Activated naive CD4-positive, alpha-beta T cell treated with anti-CD3 and anti-CD28 coated beads, Interleukin-2, amount 10 ng/mL, durations not matched to agents 5 hours and 36 hours (primary cell): ENCODE measurements around the gene EVI5. TPM values are rescaled to one million over a fixed set of nuclear protein-coding genes. Genes with fewer than 3 reads are reported as not detected.

Experiments used
- total RNA-seq, 2 experiments: library from RNA; stranded (reverse); gene quantifications; one replicate each; pipeline ENCODE4 v1.2.3, GENCODE V29; 2021

EVI5 gene
- total RNA-seq, result under 1 TPM; 0.43 to 0.65 TPM

GRCh38 chr1:92784639-92785500 is at the start of gene EVI5:
Gene EVI5 (minus strand): TSS chr1:92785108. CDS start chr1:92736546, 48,562 bp downstream.

GRCh38 chr1:92831762-92832536 is 47.0 kb upstream of the EVI5 start, which contains the start of gene RPL5:
Gene RPL5 (plus strand): TSS chr1:92832040. CDS start chr1:92832115, 75 bp downstream.

GRCh38 chr1:92486251-92487077 is 298.4 kb downstream of the EVI5 start, which contains the start of gene GFI1:
Gene GFI1 (minus strand): TSS chr1:92486925. CDS start chr1:92483487, 3,438 bp downstream.

Other genes starting within 250 kb of the EVI5 start
- gene RPL5, start 46.9 kb upstream of the EVI5 start, total RNA-seq, result 1,000 to 10,000 TPM; 1,189 to 1,197 TPM
- gene DIPK1A, start 176.4 kb upstream of the EVI5 start, total RNA-seq, result 10 to 100 TPM; 17.8 to 19.9 TPM